HG02798 (cell line): ENCODE data around the gene RAPGEF4.
A peak's percentile ranks its signal among the peaks of the same experiment; 100 is the strongest.
"Not testable (repeated sequence)": the region's sequence is repeated elsewhere in the genome, so short reads cannot be mapped to it uniquely, and the experiment has no call there.

Experiments used
- ATAC-seq: cut with Tn5 transposase; IDR thresholded peaks from one replicate; pipeline ENCODE4 v1.9.1; 2021; ENCODE audit warnings: mild to moderate bottlenecking; ENCODE audit not compliant: unreplicated experiment, poor library complexity

The RAPGEF4 gene

GRCh38 chr2:173076581-173077345, 341.1 kb downstream of the RAPGEF4 start:
- ATAC-seq, result peak; percentile 23

DNA sequence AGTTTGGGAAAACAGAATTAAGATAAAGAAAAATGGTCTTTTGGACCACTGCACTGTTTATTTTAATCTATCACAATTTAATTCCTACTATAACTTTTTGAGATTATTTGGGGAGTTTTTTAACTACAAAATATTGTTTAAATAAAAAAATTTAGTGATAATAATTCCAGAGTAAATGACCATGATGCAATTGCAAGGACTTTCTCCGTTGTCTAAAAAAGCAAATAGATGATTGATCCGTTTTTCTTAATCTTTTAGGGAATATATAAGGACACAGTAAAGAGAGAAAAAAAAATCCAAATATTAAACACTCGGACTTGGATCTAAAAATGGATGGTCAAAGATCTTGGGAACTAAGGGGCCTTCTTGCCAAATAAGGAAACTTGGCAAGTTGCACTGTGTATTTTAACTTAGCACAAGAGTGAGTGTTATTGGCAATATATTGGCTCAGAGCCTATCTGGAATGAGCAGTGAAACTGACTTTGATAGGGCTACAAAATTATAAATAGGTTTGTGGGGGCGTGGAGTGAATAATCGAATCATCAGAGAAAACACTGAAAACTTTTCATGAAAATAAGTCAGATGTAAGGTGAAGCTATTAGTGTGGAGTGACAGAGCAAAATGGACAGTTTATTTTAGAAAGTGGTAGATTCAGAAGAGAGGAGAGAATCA, 342.0 kb downstream of the RAPGEF4 start:
- no peak for ATAC-seq

- ATAC-seq, result no peak
Measured at GRCh38 chr2:173079141-173079540, 343.5 kb downstream of the RAPGEF4 start.

GRCh38 chr2:173079973-173080860, 344.6 kb downstream of the RAPGEF4 start:
- no peak for ATAC-seq

- no peak for ATAC-seq
Measured at GRCh38 chr2:173086518-173087213, 351.0 kb downstream of the RAPGEF4 start.

DNA sequence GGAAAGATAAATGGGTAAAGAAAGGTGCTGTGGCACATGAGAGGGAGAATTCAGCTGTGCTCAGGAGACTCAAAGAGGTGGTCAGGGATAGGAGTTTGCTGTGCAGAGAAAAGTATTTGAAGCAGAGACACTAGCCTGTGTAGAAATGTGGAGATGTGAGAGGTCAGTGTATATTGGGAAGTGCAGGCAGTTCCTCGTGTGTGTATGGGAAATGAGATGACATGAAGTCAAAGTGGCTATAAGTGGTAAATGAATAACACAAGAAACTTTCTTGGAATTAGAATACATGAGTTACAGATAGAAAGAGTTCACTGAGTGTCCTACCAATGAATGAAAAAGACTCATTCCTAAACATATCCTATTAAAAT, 351.6 kb downstream of the RAPGEF4 start:
- ATAC-seq, result no peak

DNA sequence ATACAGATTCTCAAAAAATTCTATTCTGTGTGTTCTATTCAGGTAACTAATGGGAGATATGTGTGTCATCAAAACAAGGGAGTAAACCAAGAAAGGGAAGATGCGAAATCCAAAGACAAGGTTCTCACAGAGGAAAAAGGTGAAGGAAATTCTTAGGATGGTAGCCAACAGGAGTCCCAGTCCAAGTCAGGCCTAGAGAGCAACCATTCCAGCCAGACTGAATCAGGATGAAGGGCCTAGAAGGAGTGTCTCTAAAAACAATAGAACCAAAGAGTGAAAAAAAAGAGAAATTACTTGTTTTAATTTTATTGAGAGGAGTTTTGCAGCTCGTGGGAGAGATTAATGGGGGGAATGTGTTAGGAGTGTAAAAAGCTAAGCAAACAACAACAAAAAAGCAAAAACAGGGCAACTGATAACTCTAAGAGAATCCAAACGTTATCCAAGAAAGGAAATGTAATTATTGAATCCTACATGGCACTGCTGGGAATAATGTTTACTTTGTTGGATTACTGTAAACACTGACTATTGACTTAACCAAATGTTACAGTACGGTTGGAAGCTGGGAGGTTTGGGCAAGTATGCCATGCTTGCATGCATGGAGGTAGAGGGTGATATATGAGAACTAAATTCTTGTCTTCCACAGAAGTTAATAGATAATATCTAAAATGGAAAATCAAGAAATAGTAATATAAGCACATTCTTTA, 352.3 kb downstream of the RAPGEF4 start:
- no peak for ATAC-seq

GRCh38 chr2:173090276-173090877, 354.7 kb downstream of the RAPGEF4 start:
- no peak for ATAC-seq

DNA sequence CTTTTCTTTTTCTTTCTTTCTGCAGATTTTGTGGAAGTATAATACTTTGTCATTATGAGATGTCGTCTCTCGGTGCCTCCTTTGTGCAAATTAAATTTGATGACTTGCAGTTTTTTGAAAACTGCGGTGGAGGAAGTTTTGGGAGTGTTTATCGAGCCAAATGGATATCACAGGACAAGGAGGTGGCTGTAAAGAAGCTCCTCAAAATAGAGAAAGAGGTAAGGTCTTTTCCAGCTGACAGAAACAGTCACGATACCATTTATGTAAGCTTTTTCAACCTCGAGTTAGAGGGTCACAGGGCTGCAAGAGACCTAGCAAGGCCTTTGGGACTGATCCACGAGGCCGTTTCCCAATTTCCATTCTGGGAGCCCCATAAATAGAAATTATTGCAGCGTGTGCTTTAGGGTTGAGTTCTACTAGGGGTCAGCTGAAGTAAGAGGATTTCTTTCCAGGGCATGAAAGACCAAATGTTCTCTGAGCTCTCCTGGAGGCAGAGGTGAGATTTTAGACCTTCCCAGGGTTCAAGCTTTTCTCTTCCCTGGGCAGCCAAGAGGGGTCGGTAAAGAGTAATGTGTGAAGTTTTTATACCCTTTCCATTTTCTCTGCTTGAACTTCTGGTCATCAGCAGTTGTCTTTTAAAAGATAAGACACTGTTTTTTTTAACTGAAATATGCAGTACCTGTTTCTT, 355.5 kb downstream of the RAPGEF4 start:
- no peak for ATAC-seq

GRCh38 chr2:173091910-173092309, 356.3 kb downstream of the RAPGEF4 start:
- ATAC-seq, result no peak

GRCh38 chr2:173092844-173093402, 357.3 kb downstream of the RAPGEF4 start:
- ATAC-seq, result no peak

GRCh38 chr2:173093617-173094016, 358.0 kb downstream of the RAPGEF4 start:
- not testable (repeated sequence) for ATAC-seq

DNA sequence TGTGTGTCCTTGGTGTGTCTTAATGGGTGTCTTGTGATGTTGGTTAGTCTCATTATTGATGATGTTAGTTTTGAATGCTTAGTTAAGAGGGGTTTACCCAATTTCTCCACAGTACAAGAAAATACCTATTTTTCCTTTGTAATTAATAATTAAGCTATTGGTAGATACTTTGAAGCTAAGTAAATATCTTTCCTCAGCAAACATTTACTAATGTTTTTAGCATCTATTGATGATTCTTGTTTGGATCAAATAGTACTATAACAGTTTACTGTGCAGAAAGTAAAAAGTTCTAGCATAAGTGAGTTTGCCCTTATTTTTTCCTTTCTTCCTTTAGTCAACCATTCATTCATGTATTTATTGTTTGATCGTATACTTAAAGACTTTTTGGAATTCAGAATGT, 359.1 kb downstream of the RAPGEF4 start:
- no peak for ATAC-seq

- ATAC-seq, result no peak
Measured at GRCh38 chr2:173095356-173095755, 359.7 kb downstream of the RAPGEF4 start.

DNA sequence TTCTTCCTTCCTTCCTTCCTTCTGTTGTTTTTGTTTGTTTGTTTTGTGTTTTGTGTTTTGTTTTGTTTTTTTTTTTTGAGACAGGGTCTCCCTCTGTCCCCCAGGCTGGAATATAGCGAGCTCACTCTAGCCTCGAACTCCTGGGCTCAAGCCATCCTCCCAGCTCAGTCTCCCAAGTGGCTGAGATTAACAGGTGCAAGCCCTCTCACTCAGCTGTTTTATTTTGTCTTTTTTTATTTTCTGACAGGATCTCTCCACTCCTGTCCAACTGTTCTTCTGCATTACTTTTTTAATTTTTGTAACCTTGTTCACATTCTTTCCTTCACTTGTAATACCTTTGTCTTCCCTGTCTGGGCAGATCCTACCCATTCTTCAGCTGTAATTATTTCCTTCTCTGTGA, 363.6 kb downstream of the RAPGEF4 start:
- ATAC-seq, result no peak

DNA sequence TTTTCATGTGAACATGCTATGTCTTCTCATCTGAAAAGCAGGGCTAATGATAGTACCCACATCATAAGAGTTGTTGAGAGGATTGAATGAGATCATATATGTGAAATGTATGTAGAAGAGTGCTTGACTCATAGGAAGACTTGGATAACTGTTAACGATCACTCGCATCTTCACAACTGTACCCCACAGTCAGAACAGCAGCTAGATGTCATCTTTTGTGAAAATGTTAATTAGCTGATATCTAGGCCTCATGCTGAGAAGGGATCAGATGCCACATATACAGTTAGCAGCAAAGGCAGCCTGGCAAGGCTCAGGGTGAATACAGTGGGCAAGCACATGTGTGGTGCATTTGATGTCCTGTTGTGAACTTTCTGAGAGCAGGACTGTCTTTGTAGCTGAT, 364.2 kb downstream of the RAPGEF4 start:
- ATAC-seq, result no peak

GRCh38 chr2:173101687-173102086, 366.0 kb downstream of the RAPGEF4 start:
- peak; percentile 83 for ATAC-seq
